NCI-H510A (cell line): ENCODE data around the gene ACSF2.

Experiments used
- DNase-seq: peaks from one replicate; lab custom pipeline; 2025; lab: John Stamatoyannopoulos, UW

ACSF2 gene

GRCh38 chr17:50477976-50478375 lies 52.0 kb downstream of the ACSF2 start:
- no peak for DNase-seq

DNA sequence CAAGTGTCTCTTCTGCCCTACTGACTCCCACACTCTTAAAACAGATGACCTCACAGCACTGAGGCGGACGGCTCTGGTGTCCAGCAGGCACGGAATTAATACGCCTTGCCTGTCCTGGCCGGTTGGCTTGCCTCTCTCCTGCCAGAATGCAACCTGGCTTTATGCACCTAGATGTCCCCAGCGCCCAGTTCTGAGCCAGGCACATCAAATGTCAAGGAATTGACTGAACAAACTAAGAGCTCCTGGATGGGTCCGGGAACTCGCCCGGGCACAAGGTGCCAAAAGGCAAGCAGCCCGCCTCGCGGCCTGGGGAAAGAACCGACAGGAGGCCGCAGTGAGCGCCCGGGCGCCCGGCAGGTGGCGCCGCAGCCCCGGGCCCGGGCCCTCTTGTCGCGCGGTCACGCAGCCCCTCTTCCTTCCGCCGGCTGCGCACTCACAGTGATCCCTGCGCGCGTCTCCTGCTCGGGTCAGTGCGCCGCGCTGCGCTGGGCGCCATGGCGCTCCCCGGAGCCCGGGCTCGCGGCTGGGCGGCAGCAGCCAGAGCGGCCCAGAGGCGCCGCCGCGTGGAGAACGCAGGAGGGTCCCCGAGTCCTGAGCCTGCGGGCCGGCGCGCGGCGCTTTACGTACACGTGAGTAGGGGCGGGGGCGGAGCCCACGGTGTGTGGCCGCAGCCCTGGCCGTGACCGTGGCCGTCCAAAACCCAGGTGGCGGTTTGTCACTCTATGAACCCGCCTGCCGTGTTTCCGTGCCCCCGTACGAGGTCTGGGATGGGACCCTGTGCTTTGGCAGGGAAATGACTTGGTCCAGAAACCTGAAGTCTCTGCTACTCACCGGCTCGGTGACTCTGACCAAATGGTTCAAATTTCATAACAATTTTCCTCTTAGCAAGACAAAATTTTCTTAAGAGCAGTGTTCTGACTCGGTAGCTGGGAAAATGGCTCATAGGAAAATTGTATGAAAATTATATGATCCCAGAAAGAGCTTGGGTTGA lies 52.7 kb downstream of the ACSF2 start, which contains the start of gene RSAD1:
RSAD1 (plus strand) TSS at position 470 of the 991 bp plus-strand sequence; CDS start at position 495, 25 bp downstream.
- peak; percentile 95 for DNase-seq

DNA sequence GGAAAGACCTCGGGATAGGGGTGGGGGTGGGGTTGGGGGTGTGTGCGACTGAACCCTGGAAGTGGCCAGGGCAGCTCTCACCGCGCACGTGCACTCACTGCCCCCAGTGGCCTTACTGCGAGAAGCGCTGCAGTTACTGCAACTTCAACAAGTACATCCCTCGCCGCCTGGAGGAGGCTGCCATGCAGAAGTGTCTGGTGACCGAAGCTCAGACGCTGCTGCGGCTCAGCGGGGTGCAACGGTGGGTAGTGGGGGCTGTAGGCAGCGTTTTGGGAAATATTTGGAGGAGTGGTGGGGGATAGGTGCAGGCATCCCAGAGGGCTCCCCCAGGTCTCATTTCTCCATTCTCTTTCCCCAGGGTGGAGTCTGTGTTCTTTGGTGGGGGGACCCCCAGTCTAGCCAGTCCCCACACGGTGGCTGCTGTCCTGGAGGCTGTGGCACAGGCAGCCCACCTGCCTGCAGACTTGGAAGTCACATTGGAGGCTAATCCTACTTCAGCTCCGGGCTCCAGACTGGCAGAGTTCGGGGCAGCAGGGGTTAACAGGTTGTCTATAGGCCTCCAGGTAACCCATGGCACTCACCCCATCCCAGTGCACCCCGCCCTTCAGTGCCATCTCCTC lies 53.6 kb downstream of the ACSF2 start:
- DNase-seq: peak; percentile 92

DNA sequence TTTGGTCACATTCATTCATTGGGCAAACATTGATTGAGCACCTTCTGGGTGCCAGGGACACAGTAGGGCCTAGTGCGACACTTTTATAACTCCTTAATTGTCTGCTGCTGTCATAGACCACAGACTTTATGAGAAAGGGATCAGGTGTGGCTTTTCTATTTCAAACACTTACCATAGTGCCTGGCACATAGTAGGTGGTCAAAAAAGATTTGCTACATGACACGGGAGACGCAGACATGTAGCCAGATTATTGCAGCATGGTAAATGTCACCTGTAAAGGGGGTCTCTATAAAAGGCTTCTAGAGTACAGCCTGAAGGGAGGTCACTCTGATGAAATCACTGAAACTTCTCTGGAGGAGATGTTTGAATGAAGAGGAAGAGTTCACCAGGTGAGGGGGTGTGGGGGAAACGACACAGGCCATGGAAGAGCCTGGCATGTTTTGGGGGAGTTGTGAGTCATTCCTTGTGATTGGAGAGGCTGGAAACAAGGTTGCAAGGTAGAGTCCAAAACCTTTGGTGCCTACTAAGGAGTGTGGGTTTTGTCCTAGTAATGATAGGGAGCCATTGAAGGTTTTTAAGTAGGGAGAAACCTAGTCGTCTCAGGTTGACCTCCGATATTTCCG lies 54.2 kb downstream of the ACSF2 start:
- DNase-seq: no peak

GRCh38 chr17:50480854-50481490 lies 55.0 kb downstream of the ACSF2 start:
- no peak for DNase-seq

- no peak for DNase-seq
These were observed 55.6 kb downstream of the ACSF2 start for GRCh38 chr17:50481648-50482047.

GRCh38 chr17:50482110-50482509 lies 56.1 kb downstream of the ACSF2 start:
- no peak for DNase-seq

GRCh38 chr17:50482516-50482915 lies 56.5 kb downstream of the ACSF2 start:
- DNase-seq: peak; percentile 72

- DNase-seq: no peak
These were observed 57.2 kb downstream of the ACSF2 start for GRCh38 chr17:50483266-50483665.

DNA sequence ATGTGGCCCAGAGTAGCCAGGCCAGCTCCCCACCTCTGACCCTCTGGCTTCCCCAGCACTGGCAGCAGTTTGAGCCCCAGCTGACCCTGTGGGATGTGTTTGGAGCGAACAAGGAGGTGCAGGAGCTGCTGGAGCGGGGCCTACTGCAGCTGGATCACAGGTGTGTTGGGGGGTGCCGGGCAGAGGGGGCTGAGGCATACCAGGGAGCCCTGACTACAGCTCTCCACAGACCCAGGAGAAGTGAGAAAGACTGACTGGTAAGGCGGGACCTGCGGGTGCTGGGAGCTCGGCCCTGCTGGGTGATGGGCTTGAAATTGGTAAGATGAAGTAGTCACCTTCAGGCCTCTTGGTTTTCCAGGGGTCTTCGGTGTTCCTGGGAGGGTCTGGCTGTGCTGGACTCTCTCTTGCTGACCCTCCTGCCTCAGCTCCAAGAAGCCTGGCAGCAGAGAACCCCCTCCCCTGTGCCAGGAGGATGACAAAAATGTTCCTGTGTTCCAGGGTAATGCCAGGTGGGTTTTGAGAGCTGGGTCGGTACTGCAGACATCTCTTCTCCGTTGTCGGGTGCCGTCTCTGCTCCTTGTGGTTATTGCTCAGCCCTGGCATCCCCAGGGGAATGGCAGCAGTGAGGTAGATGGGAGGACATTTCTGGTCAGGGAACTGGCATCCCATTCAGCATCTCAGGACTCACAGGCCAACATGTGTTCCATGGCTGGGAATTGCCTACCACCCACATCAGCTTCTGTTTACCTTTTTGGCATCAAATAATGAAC lies 58.6 kb downstream of the ACSF2 start:
- no peak for DNase-seq

- no peak for DNase-seq
These were observed 61.4 kb downstream of the ACSF2 start for GRCh38 chr17:50487213-50488096.

DNA sequence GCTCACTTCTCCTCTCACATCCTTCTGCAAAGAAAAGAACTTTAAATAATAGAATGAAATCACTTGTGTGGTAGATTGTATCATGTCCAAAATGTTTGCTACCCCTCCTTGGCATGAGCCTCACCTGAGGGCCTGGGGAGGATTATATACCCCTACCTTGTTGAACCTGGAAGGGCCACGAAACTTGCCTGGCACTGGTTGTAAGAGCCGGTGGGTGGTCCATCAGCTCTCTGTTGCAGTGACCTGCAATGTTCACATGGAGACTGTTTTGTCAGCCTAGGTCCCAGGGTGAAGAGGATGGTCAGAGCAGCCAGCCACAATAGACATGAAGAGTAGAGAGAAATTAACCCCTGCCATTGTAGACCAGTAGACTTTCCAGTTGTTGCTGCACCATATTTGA lies 62.9 kb downstream of the ACSF2 start:
- no peak for DNase-seq

- DNase-seq: no peak
These were observed 65.5 kb downstream of the ACSF2 start for GRCh38 chr17:50491505-50491904.

GRCh38 chr17:50492214-50492613 lies 66.2 kb downstream of the ACSF2 start:
- DNase-seq: no peak

GRCh38 chr17:50493744-50494143 lies 67.7 kb downstream of the ACSF2 start:
- DNase-seq: no peak

- no peak for DNase-seq
These were observed 69.3 kb downstream of the ACSF2 start for GRCh38 chr17:50495217-50495823.

DNA sequence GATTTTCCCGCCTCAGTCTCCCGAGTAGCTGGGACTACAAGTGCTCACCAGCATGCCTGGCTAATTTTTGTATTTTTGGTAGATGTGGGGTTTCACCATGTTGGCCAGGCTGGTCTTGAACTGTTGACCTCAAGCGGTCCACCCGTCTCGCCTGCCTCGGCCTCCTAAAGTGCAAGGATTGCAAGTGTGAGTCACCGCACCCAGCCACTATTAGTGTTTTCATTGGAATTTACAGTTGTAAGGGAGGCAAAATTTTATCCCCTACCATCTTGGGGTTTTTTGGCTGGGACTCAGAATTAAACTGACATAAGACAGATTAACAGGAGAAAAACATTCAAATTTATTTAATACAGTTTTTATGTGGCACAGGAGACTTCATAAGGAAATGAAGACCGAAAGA lies 69.9 kb downstream of the ACSF2 start:
- no peak for DNase-seq

GRCh38 chr17:50498021-50498874 lies 72.2 kb downstream of the ACSF2 start:
- no peak for DNase-seq

DNA sequence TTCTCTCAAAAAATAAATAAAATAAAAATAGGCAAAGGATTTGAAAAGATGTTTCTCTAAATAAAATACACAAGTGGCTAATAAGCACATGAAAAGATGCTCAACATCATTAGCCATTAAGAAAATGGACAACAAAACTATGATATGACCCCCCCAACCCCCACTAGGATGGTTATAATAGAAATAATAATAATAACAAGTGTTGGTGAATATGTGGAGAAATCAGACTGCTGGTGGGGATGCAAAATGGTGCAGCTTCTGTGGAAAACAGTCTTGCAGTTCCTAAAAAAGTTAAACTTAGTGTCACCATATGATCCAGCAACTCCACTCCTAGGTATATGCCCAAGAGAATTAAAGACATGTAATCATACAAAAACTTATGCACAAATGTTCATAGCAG lies 73.3 kb downstream of the ACSF2 start:
- no peak for DNase-seq
